HEK293T (cell line): Measurements from ENCODE around the gene MPDU1.
"Not testable (repeated sequence)": the region's sequence is repeated elsewhere in the genome, so short reads cannot be mapped to it uniquely, and the experiment has no call there.

Experiments
- CTCF ChIA-PET: fragments of 350-600 bp; formaldehyde crosslinking; extraction: SDS; loops from one replicate; lab custom pipeline; 2021; ENCODE audit warnings: antibody characterized with exemption, inconsistent platforms; lab: Yijun Ruan, JAX
- POLR2A ChIA-PET: fragments of 350-600 bp; formaldehyde crosslinking; extraction: SDS; loops from one replicate; lab custom pipeline; 2020; ENCODE audit warnings: antibody characterized with exemption, inconsistent platforms; lab: Yijun Ruan, JAX
- DNase-seq: peaks from one replicate; pipeline ENCODE4 v3.0.0; 2012; ENCODE audit warnings: mixed read lengths; ENCODE audit errors: extremely low spot score
- ARNT ChIP-seq: fragments of 450-650 bp; IDR thresholded peaks from 2 replicates; pipeline ENCODE4 v1.6.1; 2017; ENCODE audit warnings: mild to moderate bottlenecking
- BHLHE40 ChIP-seq: fragments of 450-650 bp; IDR thresholded peaks from 2 replicates; pipeline ENCODE4 v1.6.1; 2016; ENCODE audit warnings: mild to moderate bottlenecking, moderate library complexity, borderline replicate concordance
- CTBP1 ChIP-seq: fragments of 450-650 bp; IDR thresholded peaks from 2 replicates; pipeline ENCODE4 v1.6.1; 2016; ENCODE audit warnings: borderline replicate concordance
- ELF4 ChIP-seq: fragments of 450-650 bp; IDR thresholded peaks from 2 replicates; pipeline ENCODE4 v1.6.1; 2017; ENCODE audit warnings: antibody characterized with exemption
- FOXA1 ChIP-seq: fragments of 450-650 bp; IDR thresholded peaks from 2 replicates; pipeline ENCODE4 v1.6.1; 2016; ENCODE audit warnings: mild to moderate bottlenecking
- FOXK2 ChIP-seq: fragments of 450-650 bp; IDR thresholded peaks from 2 replicates; pipeline ENCODE4 v1.6.1; 2016; ENCODE audit warnings: mild to moderate bottlenecking
- FOXM1 ChIP-seq: fragments of 450-650 bp; IDR thresholded peaks from 2 replicates; pipeline ENCODE4 v1.6.1; 2017; ENCODE audit warnings: mild to moderate bottlenecking, borderline replicate concordance
- HDGF ChIP-seq: fragments of 450-650 bp; IDR thresholded peaks from 2 replicates; pipeline ENCODE4 v1.6.1; 2017; ENCODE audit warnings: antibody characterized with exemption, borderline replicate concordance
- L3MBTL2 ChIP-seq: fragments of 450-650 bp; conservative IDR thresholded peaks from 2 replicates; pipeline ENCODE4 v1.6.1; 2016; ENCODE audit warnings: mild to moderate bottlenecking
- LEF1 ChIP-seq: fragments of 450-650 bp; IDR thresholded peaks from 2 replicates; pipeline ENCODE4 v1.6.1; 2017; ENCODE audit warnings: mild to moderate bottlenecking, borderline replicate concordance
- NFRKB ChIP-seq: fragments of 450-650 bp; IDR thresholded peaks from 2 replicates; pipeline ENCODE4 v1.6.1; 2016; ENCODE audit warnings: mild to moderate bottlenecking, moderate library complexity
- PKNOX1 ChIP-seq: fragments of 450-650 bp; IDR thresholded peaks from 2 replicates; pipeline ENCODE4 v1.6.1; 2016
- SP1 ChIP-seq: fragments of 450-650 bp; IDR thresholded peaks from 2 replicates; pipeline ENCODE4 v1.6.1; 2017
- SUZ12 ChIP-seq: fragments of 450-650 bp; IDR thresholded peaks from 2 replicates; pipeline ENCODE4 v1.6.1; 2016; ENCODE audit warnings: mild to moderate bottlenecking
- TARDBP ChIP-seq: fragments of 450-650 bp; IDR thresholded peaks from 2 replicates; pipeline ENCODE4 v1.6.1; 2016
- ZNF384 ChIP-seq: fragments of 450-650 bp; IDR thresholded peaks from 2 replicates; pipeline ENCODE4 v1.6.1; 2016

MPDU1 gene

GRCh38 chr17:7623661-7624060 is 40.0 kb downstream of the MPDU1 start:
- POLR2A ChIA-PET = no interaction called here
- no peak for DNase-seq
- no peak for TF ChIP-seq SP1
- no peak for TF ChIP-seq FOXK2
- TF ChIP-seq LEF1 = no peak
- TF ChIP-seq PKNOX1 = no peak
- TF ChIP-seq SUZ12 = no peak
- no peak for TF ChIP-seq FOXA1
- no peak for TF ChIP-seq ZNF384
- no peak for TF ChIP-seq ELF4
- no peak for TF ChIP-seq TARDBP
- no peak for TF ChIP-seq HDGF
- TF ChIP-seq FOXM1 = no peak
- CTCF ChIA-PET = no interaction called here

GRCh38 chr17:7625749-7626148 is 42.1 kb downstream of the MPDU1 start:
- CTCF ChIA-PET = not testable (repeated sequence)

GRCh38 chr17:7626307-7626706 is 42.7 kb downstream of the MPDU1 start:
- POLR2A ChIA-PET = interaction anchor here (0.9 to 11.9 kb wide), 4 partner anchors 9 to 60 kb away, joined by 4 to 236 read pairs (median 12); partner anchors contain the start of genes MPDU1, TP53 and WRAP53
- TF ChIP-seq SUZ12 = no peak
- TF ChIP-seq HDGF = no peak
- no peak for TF ChIP-seq LEF1
- no peak for TF ChIP-seq FOXM1
- TF ChIP-seq BHLHE40 = no peak
- no peak for TF ChIP-seq L3MBTL2
- no peak for TF ChIP-seq PKNOX1
- no peak for TF ChIP-seq ELF4
- TF ChIP-seq CTBP1 = no peak
- no peak for TF ChIP-seq FOXK2
- no peak for TF ChIP-seq ARNT
- TF ChIP-seq SP1 = no peak
- TF ChIP-seq NFRKB = no peak
- no peak for TF ChIP-seq FOXA1
- no peak for TF ChIP-seq ZNF384
- no peak for TF ChIP-seq TARDBP
- CTCF ChIA-PET = interaction anchor here (0.7 to 2.6 kb wide), 2 partner anchors 11 to 62 kb away, joined by 4 to 16 read pairs; partner anchors contain the start of genes TP53 and WRAP53

More at GRCh38 chr17:7625749-7626148, 42.1 kb downstream of the MPDU1 start:
- POLR2A ChIA-PET = interaction anchor here (0.9 to 11.9 kb wide), 5 partner anchors 11 to 60 kb away, joined by 3 to 236 read pairs (median 5); partner anchors contain the start of genes ATP1B2, FXR2, MPDU1 and TP53
- DNase-seq = not testable (repeated sequence)

GRCh38 chr17:7626956-7627249 is 43.3 kb downstream of the MPDU1 start:
- ChIA-PET CTCF (interaction anchor here (0.7 to 2.6 kb wide), 3 partner anchors 12 to 61 kb away, joined by 3 to 16 read pairs (median 4); partner anchors contain the start of genes TP53 and WRAP53), POLR2A (interaction anchor here (0.9 to 11.9 kb wide), 11 partner anchors 10 to 230 kb away, joined by 3 to 236 read pairs (median 5); partner anchors contain the start of genes ATP1B2, FXR2, MPDU1 and NAA38)
- TF ChIP-seq FOXM1 = no peak
- TF ChIP-seq FOXK2 = no peak
- no peak for TF ChIP-seq HDGF
- TF ChIP-seq SUZ12 = no peak
- no peak for TF ChIP-seq ELF4
- TF ChIP-seq LEF1 = no peak
- no peak for TF ChIP-seq PKNOX1
- TF ChIP-seq NFRKB = no peak
- no peak for TF ChIP-seq FOXA1
- no peak for TF ChIP-seq BHLHE40
- no peak for TF ChIP-seq SP1
- no peak for TF ChIP-seq L3MBTL2
- DNase-seq = no peak

More at GRCh38 chr17:7626307-7626706, 42.7 kb downstream of the MPDU1 start:
- no peak for DNase-seq

- POLR2A ChIA-PET = interaction anchor here (0.6 to 11.9 kb wide), 22 partner anchors 9 to 304 kb away, joined by 3 to 236 read pairs (median 4); partner anchors contain the start of genes ATP1B2, CNTROB, EFNB3 and FXR2
These were observed 43.8 kb downstream of the MPDU1 start, which contains the start of gene SAT2 for GRCh38 chr17:7627250-7628121. SAT2 (minus strand) TSS chr17:7627821; CDS start chr17:7627635, 186 bp downstream.

More at GRCh38 chr17:7627250-7628121, 43.8 kb downstream of the MPDU1 start, which contains the start of gene SAT2:
- peak; percentile 96 for DNase-seq
- CTCF ChIA-PET = interaction anchor here (0.6 to 2.6 kb wide), 7 partner anchors 9 to 362 kb away, joined by 3 to 16 read pairs (median 3); partner anchors contain the start of genes TP53 and WRAP53
- TF ChIP-seq SP1 (no peak), BHLHE40 (no peak), ZNF384 (no peak), L3MBTL2 (no peak), CTBP1 (no peak), FOXA1 (no peak), HDGF (no peak), TARDBP (no peak), ARNT (no peak), PKNOX1 (no peak), NFRKB (no peak), LEF1 (no peak), FOXM1 (no peak; the same call in 1 of the 2 replicates), FOXK2 (no peak), SUZ12 (no peak), ELF4 (no peak)
